Stimulated activated CD8-positive, alpha-beta memory T cell treated with anti-CD3 and anti-CD28 coated beads, Interleukin-2, amount 100 ng/mL, for 1 hour (primary cell): Measurements from ENCODE around the gene ZNF683.

Source experiments
- DNase-seq, 2 donors: peaks; one replicate each; pipeline ENCODE4 v3.0.0-alpha.2; 2020; ENCODE audit warnings: low read depth in 2 of 2

The ZNF683 gene

GRCh38 chr1:26358411-26359384, 13.9 kb downstream of the ZNF683 start:
- peak; percentile 34 to 56 for DNase-seq

- DNase-seq, result no peak
These were observed 15.4 kb downstream of the ZNF683 start for GRCh38 chr1:26357121-26357602.

GRCh38 chr1:26356106-26356505, 16.4 kb downstream of the ZNF683 start:
- no peak for DNase-seq

GRCh38 chr1:26354972-26355371, 17.6 kb downstream of the ZNF683 start:
- no peak for DNase-seq

GRCh38 chr1:26353976-26354820, 18.4 kb downstream of the ZNF683 start, which contains the start of gene CRYBG2:
CRYBG2 (minus strand) TSS chr1:26354130; CDS start chr1:26346657, 7,473 bp downstream.
- DNase-seq, result no peak

- no peak for DNase-seq
These were observed 19.2 kb downstream of the ZNF683 start for GRCh38 chr1:26353210-26353859.

GRCh38 chr1:26352338-26352679, 20.2 kb downstream of the ZNF683 start:
- DNase-seq, result no peak

GRCh38 chr1:26351590-26352337, 20.8 kb downstream of the ZNF683 start:
- no peak for DNase-seq

- DNase-seq, result no peak
These were observed 21.6 kb downstream of the ZNF683 start for GRCh38 chr1:26350701-26351589.

- no peak for DNase-seq
These were observed 22.2 kb downstream of the ZNF683 start for GRCh38 chr1:26350343-26350700.

GRCh38 chr1:26349877-26350244, 22.7 kb downstream of the ZNF683 start:
- no peak for DNase-seq

GRCh38 chr1:26349188-26349876, 23.2 kb downstream of the ZNF683 start:
- no peak for DNase-seq

GRCh38 chr1:26346274-26347033, 26.1 kb downstream of the ZNF683 start:
- no peak for DNase-seq

GRCh38 chr1:26345718-26346117, 26.8 kb downstream of the ZNF683 start:
- no peak for DNase-seq

GRCh38 chr1:26344147-26344920, 28.2 kb downstream of the ZNF683 start:
- DNase-seq, result no peak

- no peak for DNase-seq
These were observed 32.5 kb downstream of the ZNF683 start for GRCh38 chr1:26340047-26340481.

- no peak for DNase-seq
These were observed 33.9 kb downstream of the ZNF683 start for GRCh38 chr1:26338670-26339069.

- no peak for DNase-seq
These were observed 34.9 kb downstream of the ZNF683 start for GRCh38 chr1:26337625-26338024.
